ENCODE data around the gene DOK5. TPM values are rescaled to one million over a fixed set of nuclear protein-coding genes. Genes with fewer than 3 reads are reported as not detected.

The DOK5 gene
- total and polyA plus RNA-seq, 10 of the 15 experiments (the other 5 are each of a cell fraction or from before 2014, with no cell fraction given): 0.03 TPM; not detected in 9

GRCh38 chr20:54598352-54598751, 123.0 kb downstream of the DOK5 start:
- Histone ChIP-seq H3K79me2 (ENCODE audit: control insufficient read depth, insufficient read depth, low read length) (no peaks in the 10 kb centered on the region), H3K4me1 (ENCODE audit: control insufficient read depth, insufficient read depth, low read length) (no peaks in the 10 kb centered on the region), H3K4me3 (no peak overlapping the region), H3K27me3 (replicated peaks in 1 of 2; ENCODE audit: control insufficient read depth in 2 of 2, insufficient read depth in 2 of 2, low read length in 1 of 2) (no peaks in the 10 kb centered on the region), H2AFZ (ENCODE audit: control insufficient read depth, low read depth, low read length) (no peak overlapping the region), H4K20me1 (ENCODE audit: control insufficient read depth, insufficient read depth) (no peaks in the 10 kb centered on the region), H3K27ac (ENCODE audit: control insufficient read depth, insufficient read depth) (no peak overlapping the region), H3K4me2 (ENCODE audit: control insufficient read depth, insufficient read depth) (no peak overlapping the region), H3K9me3 (replicated peaks; ENCODE audit: control insufficient read depth, insufficient read depth, low read length) (no peaks in the 10 kb centered on the region; the same call in 2 of the 3 replicates), H3K9ac (ENCODE audit: control insufficient read depth, insufficient read depth, low read length) (no peak overlapping the region), H3K36me3 (ENCODE audit: control insufficient read depth in 2 of 2, insufficient read depth in 2 of 2, low read length in 1 of 2) (no peaks in the 10 kb centered on the region)
- intact Hi-C loops (cut with micrococcal nuclease; ENCODE audit: unreplicated experiment): no loop called here
- FAIRE-seq (no peak), ATAC-seq (no peak), DNase-seq (ENCODE audit: low read depth, low spot score) (no peak)
- POLR2A ChIA-PET: no interaction called here
- no TSS peak for BruUV-seq (replicated peaks)
- CTCF ChIA-PET: no interaction called here
- WGBS (ENCODE audit: insufficient coverage, insufficient replicate concordance, low lambda C conversion rate, missing lambda C conversion rate): 46% methylated on average over 5 of the region's 5 CpGs
- RAD21 ChIA-PET (ENCODE audit: unreplicated experiment): no interaction called here
- TF ChIP-seq HDAC6 (IDR thresholded peaks at IDR 0.05; ENCODE audit: unreplicated experiment) (no peak), SKIL (IDR thresholded peaks at IDR 0.05; ENCODE audit: low read depth, poor library complexity, severe bottlenecking) (no peak), MEF2A (IDR thresholded peaks at IDR 0.05; ENCODE audit: insufficient read depth, low read depth, low read length) (no peak), CUX1 (IDR thresholded peaks at IDR 0.05; ENCODE audit: insufficient replicate concordance, low read depth, low read length) (no peak), MTA2 (IDR thresholded peaks at IDR 0.05; ENCODE audit: low read depth) (no peak), NFIC (IDR thresholded peaks at IDR 0.05; ENCODE audit: low read depth, low read length) (no peak), PML (IDR thresholded peaks at IDR 0.05; ENCODE audit: low read length) (no peak), MLLT1 (IDR thresholded peaks at IDR 0.05) (no peak), CTCF (IDR thresholded peaks at IDR 0.05 in 2 of 3, conservative IDR thresholded peaks at IDR 0.05 in 1 of 3; ENCODE audit: control insufficient read depth in 2 of 3, extremely low read depth in 1 of 3, insufficient read depth in 1 of 3, low read depth in 3 of 3, low read length in 3 of 3) (no peak)
- SMC1A ChIA-PET (ENCODE audit: uncharacterized antibody, unreplicated experiment): no interaction called here
- in situ Hi-C loops (cut with MboI): no loop called here
